H9 (cell line): Measurements from ENCODE around the gene CROCC2. TPM values are rescaled to one million over a fixed set of nuclear protein-coding genes. Genes with fewer than 3 reads are reported as not detected.

ENCODE experiments used
- DNase-seq: peaks from one replicate; pipeline ENCODE4 v3.0.0-alpha.2; 2017
- H2AFZ ChIP-seq: one replicate; pipeline ENCODE4 v1.6.1; 2013; ENCODE audit warnings: mild to moderate bottlenecking, low read length, control low read depth, moderate library complexity
- H2AK5ac ChIP-seq: 2 replicates; pipeline ENCODE4 v1.6.1; 2013; ENCODE audit warnings: low read length, control low read depth, mixed read lengths; ENCODE audit not compliant: insufficient read length
- H2BK120ac ChIP-seq: one replicate; pipeline ENCODE4 v1.6.1; 2013; ENCODE audit warnings: low read depth, mild to moderate bottlenecking, low read length, control low read depth, inconsistent platforms; ENCODE audit not compliant: poor library complexity, severe bottlenecking
- H2BK12ac ChIP-seq: 2 replicates; pipeline ENCODE4 v1.6.1; 2013; ENCODE audit warnings: low read length, control low read depth, mixed read lengths, low read depth; ENCODE audit not compliant: insufficient read length
- H2BK15ac ChIP-seq: 2 replicates; pipeline ENCODE4 v1.6.1; 2013; ENCODE audit warnings: low read depth, low read length, control low read depth
- H2BK20ac ChIP-seq: one replicate; pipeline ENCODE4 v1.6.1; 2013; ENCODE audit warnings: low read depth, mild to moderate bottlenecking, low read length, control low read depth, inconsistent platforms; ENCODE audit not compliant: poor library complexity, severe bottlenecking
- H2BK5ac ChIP-seq: 2 replicates; pipeline ENCODE4 v1.6.1; 2013; ENCODE audit warnings: low read length, control low read depth, mixed read lengths; ENCODE audit not compliant: insufficient read length
- H3K14ac ChIP-seq: 2 replicates; pipeline ENCODE4 v1.6.1; 2013; ENCODE audit warnings: low read length, control low read depth; ENCODE audit not compliant: insufficient read depth
- H3K18ac ChIP-seq: 2 replicates; pipeline ENCODE4 v1.6.1; 2013; ENCODE audit warnings: low read depth, mild to moderate bottlenecking, mixed read lengths, low read length, control low read depth; ENCODE audit not compliant: insufficient read length
- H3K23ac ChIP-seq: 2 replicates; pipeline ENCODE4 v1.6.1; 2013; ENCODE audit warnings: low read length, control low read depth, mixed read lengths, low read depth; ENCODE audit not compliant: insufficient read length
- H3K23me2 ChIP-seq: 2 replicates; pipeline ENCODE4 v1.6.1; 2013; ENCODE audit warnings: low read depth, mild to moderate bottlenecking, mixed read lengths, low read length, control low read depth; ENCODE audit not compliant: insufficient read length, poor library complexity, severe bottlenecking
- H3K27ac ChIP-seq: 2 replicates; pipeline ENCODE4 v1.5.1; 2013; ENCODE audit warnings: low read length, control low read depth, mixed read lengths, low read depth; ENCODE audit not compliant: insufficient read length
- H3K27me3 ChIP-seq: 2 replicates; pipeline ENCODE4 v1.6.1; 2013; ENCODE audit warnings: low read length, control low read depth, inconsistent platforms; ENCODE audit not compliant: insufficient read depth
- H3K4ac ChIP-seq: 2 replicates; pipeline ENCODE4 v1.6.1; 2013; ENCODE audit warnings: low read depth, mild to moderate bottlenecking, control low read depth, inconsistent platforms, low read length, moderate library complexity
- H3K4me1 ChIP-seq: 2 replicates; pipeline ENCODE4 v1.6.1; 2013; ENCODE audit warnings: low read length, control low read depth, inconsistent platforms; ENCODE audit not compliant: insufficient read depth
- H3K4me2 ChIP-seq: 2 replicates; pipeline ENCODE4 v1.6.1; 2013; ENCODE audit warnings: low read length, control low read depth, mixed read lengths; ENCODE audit not compliant: insufficient read length, insufficient read depth
- H3K56ac ChIP-seq: 2 replicates; pipeline ENCODE4 v1.6.1; 2013; ENCODE audit warnings: low read depth, mild to moderate bottlenecking, mixed read lengths, low read length, control low read depth; ENCODE audit not compliant: insufficient read length
- H3K79me1 ChIP-seq: 2 replicates; pipeline ENCODE4 v1.6.1; 2013; ENCODE audit warnings: low read depth, mild to moderate bottlenecking, moderate library complexity, low read length, control low read depth, inconsistent platforms; ENCODE audit not compliant: insufficient read depth, poor library complexity, severe bottlenecking
- H3K79me2 ChIP-seq: 2 replicates; pipeline ENCODE4 v1.6.1; 2013; ENCODE audit warnings: low read length, control low read depth, inconsistent platforms; ENCODE audit not compliant: insufficient read depth
- H3K9ac ChIP-seq: 2 replicates; pipeline ENCODE4 v1.6.1; 2013; ENCODE audit warnings: low read length, control low read depth, mixed read lengths; ENCODE audit not compliant: insufficient read length; ENCODE audit errors: extremely low read depth
- H3K9me3 ChIP-seq: one replicate; pipeline ENCODE4 v1.6.1; 2013; ENCODE audit warnings: low read depth, low read length, inconsistent platforms; ENCODE audit not compliant: control insufficient read depth
- H3T11ph ChIP-seq: one replicate; pipeline ENCODE4 v1.6.1; 2013; ENCODE audit warnings: mild to moderate bottlenecking, low read length, control low read depth, inconsistent platforms
- H4K20me1 ChIP-seq: one replicate; pipeline ENCODE4 v1.6.1; 2013; ENCODE audit not compliant: control insufficient read depth, insufficient read length, insufficient read depth
- H4K5ac ChIP-seq: 2 replicates; pipeline ENCODE4 v1.6.1; 2013; ENCODE audit warnings: low read depth, mild to moderate bottlenecking, mixed read lengths, low read length, control low read depth; ENCODE audit not compliant: insufficient read length
- H4K8ac ChIP-seq: replicated peaks from 2 replicates; pipeline ENCODE4 v1.6.1; 2013; ENCODE audit warnings: low read length, control low read depth, mixed read lengths, low read depth; ENCODE audit not compliant: insufficient read length
- H4K91ac ChIP-seq: 2 replicates; pipeline ENCODE4 v1.6.1; 2013; ENCODE audit warnings: low read depth, mild to moderate bottlenecking, moderate library complexity, mixed read lengths, low read length, control low read depth; ENCODE audit not compliant: insufficient read length
- H3K27ac Mint-ChIP-seq, 3 experiments: 2 replicates in 2 of 3; 3 replicates in 1 of 3; pipeline ENCODE4 v1.8.0; 2020 to 2021; ENCODE audit warnings: mixed read lengths in 3 of 3, mild to moderate bottlenecking in 1 of 3, moderate library complexity in 1 of 3
- H3K27me3 Mint-ChIP-seq: 2 replicates; pipeline ENCODE4 v1.8.0; 2021; ENCODE audit warnings: low read depth, mild to moderate bottlenecking, moderate library complexity, mixed read lengths
- H3K36me3 Mint-ChIP-seq, 3 experiments: 2 replicates in 2 of 3; 3 replicates in 1 of 3; pipeline ENCODE4 v1.8.0; 2020 to 2021; ENCODE audit warnings: low read depth in 3 of 3, mixed read lengths in 3 of 3; ENCODE audit not compliant: insufficient read depth in 1 of 3
- H3K4me1 Mint-ChIP-seq, 2 experiments: 2 replicates each; pipeline ENCODE4 v1.8.0; 2020; ENCODE audit warnings: mixed read lengths in 2 of 2
- H3K4me3 Mint-ChIP-seq, 2 experiments: 2 replicates in 1 of 2; 3 replicates in 1 of 2; pipeline ENCODE4 v1.8.0; 2020 to 2021; ENCODE audit warnings: mild to moderate bottlenecking in 2 of 2, mixed read lengths in 2 of 2, moderate library complexity in 1 of 2
- H3K9me3 Mint-ChIP-seq, 2 experiments: 2 replicates in 1 of 2; 3 replicates in 1 of 2; pipeline ENCODE4 v1.8.0; 2020; ENCODE audit warnings: mild to moderate bottlenecking in 2 of 2, mixed read lengths in 2 of 2, moderate library complexity in 1 of 2
- WGBS: extraction: QIAGEN DNeasy Blood & Tissue Kit; methylation state at CpG from one replicate; pipeline ENCODE4 v1.1.7; 2013; ENCODE audit warnings: missing lambda C conversion rate, low lambda C conversion rate, mixed read lengths; ENCODE audit not compliant: insufficient read length; ENCODE audit errors: extremely low coverage; 5-methylcytosine and 5-hydroxymethylcytosine counted together
- total RNA-seq: library from RNA; stranded (reverse); gene quantifications from 2 replicates; pipeline ENCODE4 v1.2.1, GENCODE V29; 2021
- TF ChIP-seq, protein P1 (sequence below): fragments of 200-600 bp; sonication (generic); conservative IDR thresholded peaks from 3 replicates; pipeline ENCODE4 v1.8.0; 2021; ENCODE audit warnings: antibody characterized with exemption, mild to moderate bottlenecking

The CROCC2 gene
- total RNA-seq, 1 experiment from 2014 or later: not detected

DNA sequence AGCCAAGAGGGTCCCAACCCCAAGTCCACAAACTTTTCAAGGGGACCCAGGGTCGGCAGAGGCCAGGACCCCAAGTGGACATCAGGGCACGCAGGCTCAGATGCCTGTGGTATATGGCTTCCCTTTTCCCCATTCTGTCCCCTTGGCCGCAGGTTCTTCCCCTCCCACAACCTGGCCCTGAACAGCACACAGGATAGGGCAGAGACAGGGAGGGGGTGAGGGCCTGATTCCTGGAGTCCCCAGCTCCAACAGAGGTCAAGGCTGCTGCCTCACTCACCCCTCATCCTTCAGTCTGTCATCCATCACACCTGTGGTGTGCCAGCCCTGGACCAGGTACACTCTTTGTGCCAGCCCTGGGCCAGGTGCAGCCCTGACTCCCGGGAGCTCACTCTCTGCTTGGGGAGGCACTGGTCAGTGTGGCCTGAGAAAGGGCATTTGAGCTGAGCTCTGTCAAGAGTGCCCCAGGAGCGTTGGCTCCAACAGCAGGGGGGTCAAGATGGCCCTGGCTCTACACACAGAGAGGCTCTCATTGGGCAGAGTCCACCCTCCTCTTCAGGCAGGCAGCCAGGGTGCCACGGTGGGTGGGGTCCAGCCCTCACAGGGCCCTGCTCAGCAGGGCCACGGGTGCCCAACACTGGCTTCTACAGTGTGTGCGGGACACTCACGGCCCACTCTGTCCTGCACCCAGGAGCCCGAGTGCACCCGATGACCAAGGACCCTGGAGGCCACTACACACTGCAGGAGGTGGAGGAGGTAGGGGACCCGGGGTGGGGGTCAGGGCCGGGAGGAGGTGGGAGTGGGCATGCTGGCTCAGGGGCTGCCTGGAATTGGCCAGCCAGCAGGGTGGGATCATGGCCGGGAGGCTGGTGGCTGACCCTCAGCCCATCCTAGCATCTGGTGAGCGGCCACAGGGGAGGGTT is 35.9 kb upstream of the CROCC2 start:
- WGBS: no CpG with 5 or more reads among the region's 15 CpGs
- H4K91ac ChIP-seq: no peak overlapping the region
- H3K79me1 ChIP-seq: no peaks in the 10 kb centered on the region
- H3K9me3 ChIP-seq: no peaks in the 10 kb centered on the region
- no peak overlapping the region for H3T11ph ChIP-seq
- Mint-ChIP-seq H3K36me3 (no peaks in the 10 kb centered on the region; a peak in 1 of 7 replicates), H3K27me3 (peaks cover 2% of the 10 kb centered on the region; the same call in 1 of the 2 replicates), H3K4me3 (no peak overlapping the region), H3K27ac (no peak overlapping the region), H3K4me1 (peaks cover 0 to 3% of the 10 kb centered on the region in 2 experiments; a peak in 1 of 4 replicates), H3K9me3 (no peaks in the 10 kb centered on the region)
- H2AK5ac ChIP-seq: no peak overlapping the region
- H4K20me1 ChIP-seq: no peaks in the 10 kb centered on the region
- H3K23me2 ChIP-seq: no peaks in the 10 kb centered on the region
- H3K23ac ChIP-seq: no peak overlapping the region
- no peak overlapping the region for H3K56ac ChIP-seq
- H3K79me2 ChIP-seq: no peaks in the 10 kb centered on the region
- no peak overlapping the region for H2BK120ac ChIP-seq
- H4K8ac ChIP-seq: no peak overlapping the region
- no peak overlapping the region for H2BK12ac ChIP-seq
- H3K18ac ChIP-seq: no peak overlapping the region
- TF ChIP-seq, protein P1, sequence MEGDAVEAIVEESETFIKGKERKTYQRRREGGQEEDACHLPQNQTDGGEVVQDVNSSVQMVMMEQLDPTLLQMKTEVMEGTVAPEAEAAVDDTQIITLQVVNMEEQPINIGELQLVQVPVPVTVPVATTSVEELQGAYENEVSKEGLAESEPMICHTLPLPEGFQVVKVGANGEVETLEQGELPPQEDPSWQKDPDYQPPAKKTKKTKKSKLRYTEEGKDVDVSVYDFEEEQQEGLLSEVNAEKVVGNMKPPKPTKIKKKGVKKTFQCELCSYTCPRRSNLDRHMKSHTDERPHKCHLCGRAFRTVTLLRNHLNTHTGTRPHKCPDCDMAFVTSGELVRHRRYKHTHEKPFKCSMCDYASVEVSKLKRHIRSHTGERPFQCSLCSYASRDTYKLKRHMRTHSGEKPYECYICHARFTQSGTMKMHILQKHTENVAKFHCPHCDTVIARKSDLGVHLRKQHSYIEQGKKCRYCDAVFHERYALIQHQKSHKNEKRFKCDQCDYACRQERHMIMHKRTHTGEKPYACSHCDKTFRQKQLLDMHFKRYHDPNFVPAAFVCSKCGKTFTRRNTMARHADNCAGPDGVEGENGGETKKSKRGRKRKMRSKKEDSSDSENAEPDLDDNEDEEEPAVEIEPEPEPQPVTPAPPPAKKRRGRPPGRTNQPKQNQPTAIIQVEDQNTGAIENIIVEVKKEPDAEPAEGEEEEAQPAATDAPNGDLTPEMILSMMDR: no peak
- no peak for DNase-seq
- no peak overlapping the region for H3K4ac ChIP-seq
- no peak overlapping the region for H3K9ac ChIP-seq
- H3K14ac ChIP-seq: no peak overlapping the region; the same call in 1 of the 2 replicates
- no peak overlapping the region for H2BK20ac ChIP-seq
- H2BK5ac ChIP-seq: no peak overlapping the region
- no peak overlapping the region for H4K5ac ChIP-seq
- no peaks in the 10 kb centered on the region for H3K27me3 ChIP-seq
- no peak overlapping the region for H3K27ac ChIP-seq
- no peak overlapping the region for H2BK15ac ChIP-seq
- H2AFZ ChIP-seq: no peak overlapping the region
- H3K4me1 ChIP-seq: no peaks in the 10 kb centered on the region
- no peak overlapping the region for H3K4me2 ChIP-seq
